PC-3 (cell line): Measurements from ENCODE around the gene TRMT2A. TPM values are rescaled to one million over a fixed set of nuclear protein-coding genes. Genes with fewer than 3 reads are reported as not detected.
A peak's percentile ranks its signal among the peaks of the same experiment; 100 is the strongest.

Experiments used
- ATAC-seq: fragments of 200-7000 bp; cut with Tn5 transposase; 2 replicates; pipeline ENCODE4 v1.9.1; 2020; ENCODE audit warnings: mild to moderate bottlenecking, moderate library complexity
- BruUV-seq: library from RNA; stranded (reverse); fragments of 400-500 nt; replicated peaks from 2 replicates; lab custom pipeline; 2021; lab: Mats Ljungman, UMichigan
- CTCF ChIA-PET: fragments of 300-600 bp; sonication (Branson Sonifier 250); formaldehyde crosslinking; loops from one replicate; lab custom pipeline; 2022; ENCODE audit warnings: antibody characterized with exemption; lab: Charles Lee
- POLR2A ChIA-PET: fragments of 300-600 bp; sonication (Branson Sonifier 250); formaldehyde crosslinking; loops from one replicate; lab custom pipeline; 2022; ENCODE audit warnings: antibody characterized with exemption; ENCODE audit not compliant: unreplicated experiment; lab: Charles Lee
- DNase-seq: peaks from one replicate; pipeline ENCODE4 v3.0.0-alpha.2; 2015
- H2AFZ ChIP-seq: fragments of 300-600 bp; sonication (generic); 2 replicates; pipeline ENCODE4 v1.6.0; 2016; ENCODE audit warnings: antibody characterized with exemption, low read length
- H3F3A ChIP-seq: fragments of 300-600 bp; sonication (generic); one replicate; pipeline ENCODE4 v1.6.0; 2017; ENCODE audit warnings: antibody characterized with exemption, low read length, control low read depth, mild to moderate bottlenecking; ENCODE audit not compliant: unreplicated experiment
- H3K27ac ChIP-seq: fragments of 300-600 bp; sonication (generic); 2 replicates; pipeline ENCODE4 v1.5.1; 2016; ENCODE audit warnings: mild to moderate bottlenecking, low read length
- H3K27me3 ChIP-seq: fragments of 300-600 bp; sonication (generic); 2 replicates; pipeline ENCODE4 v1.6.1; 2016; ENCODE audit warnings: low read length, mixed read lengths
- H3K36me3 ChIP-seq: fragments of 300-600 bp; sonication (generic); 2 replicates; pipeline ENCODE4 v1.6.1; 2016; ENCODE audit warnings: low read depth, mixed run types, low read length, mixed read lengths
- H3K4me1 ChIP-seq: fragments of 300-600 bp; sonication (generic); 2 replicates; pipeline ENCODE4 v1.5.1; 2016; ENCODE audit warnings: low read length; ENCODE audit not compliant: insufficient read depth
- H3K4me2 ChIP-seq: fragments of 300-600 bp; sonication (generic); 2 replicates; pipeline ENCODE4 v1.6.0; 2016; ENCODE audit warnings: low read length
- H3K4me3 ChIP-seq: fragments of 300-600 bp; sonication (generic); 2 replicates; pipeline ENCODE4 v1.5.1; 2016; ENCODE audit warnings: mild to moderate bottlenecking, low read length, mixed read lengths
- H3K79me2 ChIP-seq: fragments of 300-600 bp; sonication (generic); 2 replicates; pipeline ENCODE4 v1.6.1; 2017; ENCODE audit warnings: low read length, mixed read lengths
- H3K9ac ChIP-seq: fragments of 300-600 bp; sonication (generic); 2 replicates; pipeline ENCODE4 v1.6.0; 2016; ENCODE audit warnings: mild to moderate bottlenecking, low read length
- H3K9me2 ChIP-seq: fragments of 300-600 bp; sonication (generic); replicated peaks from 2 replicates; pipeline ENCODE4 v1.6.1; 2016; ENCODE audit warnings: mixed run types, low read length, mixed read lengths
- H3K9me3 ChIP-seq: fragments of 300-600 bp; sonication (generic); 2 replicates; pipeline ENCODE4 v1.6.1; 2016; ENCODE audit warnings: low read length, mixed read lengths
- H4K20me1 ChIP-seq: fragments of 300-600 bp; sonication (generic); 2 replicates; pipeline ENCODE4 v1.6.1; 2016; ENCODE audit warnings: low read length, mixed read lengths
- EZH2 ChIP-seq: fragments of 300-600 bp; sonication (generic); IDR thresholded peaks from one replicate; pipeline ENCODE4 v1.6.1; 2017; ENCODE audit warnings: antibody characterized with exemption, mild to moderate bottlenecking, low read length; ENCODE audit not compliant: unreplicated experiment
- EZH2phosphoT487 ChIP-seq: fragments of 300-600 bp; sonication (generic); IDR thresholded peaks from 2 replicates; pipeline ENCODE4 v1.6.1; 2018; ENCODE audit warnings: mild to moderate bottlenecking, antibody characterized with exemption, low read length, borderline replicate concordance
- intact Hi-C: fragments of 100-400 bp; cut with micrococcal nuclease; formaldehyde crosslinking; loops from 2 replicates; pipeline ENCODE4 v1.9.0; 2023
- total RNA-seq: library from RNA; depleted of rRNA; stranded (reverse); fragments of >200 nt; gene quantifications from 2 replicates; pipeline ENCODE4 v1.2.3, GENCODE V29; 2014
- TF ChIP-seq, protein P1 (sequence below): fragments of 300-600 bp; sonication (generic); conservative IDR thresholded peaks from 2 replicates; pipeline ENCODE4 v1.5.1; 2017; ENCODE audit warnings: antibody characterized with exemption, low read depth, mild to moderate bottlenecking, low read length

Gene TRMT2A
- total RNA-seq, 1 experiment from 2014 or later = 62.1 TPM

DNA sequence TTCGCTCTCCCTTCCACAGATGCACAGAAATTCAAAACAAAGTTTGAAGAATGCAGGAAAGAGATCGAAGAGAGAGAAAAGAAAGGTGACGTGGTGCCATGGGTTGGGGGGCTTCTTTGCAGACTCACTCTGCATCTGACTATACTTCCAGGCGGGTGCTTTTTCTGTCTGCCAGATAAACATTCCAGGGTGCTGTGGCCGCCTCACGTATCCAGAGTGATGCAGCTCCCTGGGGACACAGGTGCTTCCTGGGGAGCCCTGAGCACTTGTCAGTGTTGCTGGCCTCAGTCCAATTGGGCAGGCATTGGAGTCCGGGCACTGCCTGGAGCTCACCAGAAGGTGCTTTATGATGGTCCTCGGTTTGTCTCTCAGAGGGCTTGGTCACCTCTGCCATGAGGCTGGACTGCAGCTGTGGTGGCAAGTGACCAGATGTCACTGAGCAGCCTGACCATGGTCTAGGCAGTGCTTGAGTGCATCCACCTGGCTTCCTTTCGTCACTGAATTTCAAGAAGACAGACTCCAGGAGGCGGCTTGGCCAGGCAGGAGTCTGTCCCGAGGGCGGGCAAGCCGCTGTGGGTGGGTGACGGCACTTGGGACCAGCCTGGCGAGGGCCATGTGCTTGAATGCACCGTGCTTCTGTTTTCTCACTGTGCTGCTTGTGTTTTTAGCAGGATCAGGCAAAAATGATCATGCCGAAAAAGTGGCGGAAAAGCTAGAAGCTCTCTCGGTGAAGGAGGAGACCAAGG is 9.4 kb upstream of the TRMT2A start:
- DNase-seq (no peak), ATAC-seq (no peak)
- no peaks in the 10 kb centered on the region for H3F3A ChIP-seq
- H3K27me3 ChIP-seq = no peaks in the 10 kb centered on the region
- H3K4me3 ChIP-seq = no peak overlapping the region
- TF ChIP-seq EZH2 (no peak), EZH2phosphoT487 (no peak)
- TF ChIP-seq, protein P1, sequence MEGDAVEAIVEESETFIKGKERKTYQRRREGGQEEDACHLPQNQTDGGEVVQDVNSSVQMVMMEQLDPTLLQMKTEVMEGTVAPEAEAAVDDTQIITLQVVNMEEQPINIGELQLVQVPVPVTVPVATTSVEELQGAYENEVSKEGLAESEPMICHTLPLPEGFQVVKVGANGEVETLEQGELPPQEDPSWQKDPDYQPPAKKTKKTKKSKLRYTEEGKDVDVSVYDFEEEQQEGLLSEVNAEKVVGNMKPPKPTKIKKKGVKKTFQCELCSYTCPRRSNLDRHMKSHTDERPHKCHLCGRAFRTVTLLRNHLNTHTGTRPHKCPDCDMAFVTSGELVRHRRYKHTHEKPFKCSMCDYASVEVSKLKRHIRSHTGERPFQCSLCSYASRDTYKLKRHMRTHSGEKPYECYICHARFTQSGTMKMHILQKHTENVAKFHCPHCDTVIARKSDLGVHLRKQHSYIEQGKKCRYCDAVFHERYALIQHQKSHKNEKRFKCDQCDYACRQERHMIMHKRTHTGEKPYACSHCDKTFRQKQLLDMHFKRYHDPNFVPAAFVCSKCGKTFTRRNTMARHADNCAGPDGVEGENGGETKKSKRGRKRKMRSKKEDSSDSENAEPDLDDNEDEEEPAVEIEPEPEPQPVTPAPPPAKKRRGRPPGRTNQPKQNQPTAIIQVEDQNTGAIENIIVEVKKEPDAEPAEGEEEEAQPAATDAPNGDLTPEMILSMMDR = no peak
- no peaks in the 10 kb centered on the region for H3K9me3 ChIP-seq
- POLR2A ChIA-PET = no interaction called here
- intact Hi-C loops = no loop called here
- no peak overlapping the region for H3K4me2 ChIP-seq
- peaks cover 18% of the 10 kb centered on the region for H3K79me2 ChIP-seq
- BruUV-seq = TSS peak; percentile 19
- no peak overlapping the region for H3K27ac ChIP-seq
- no peak overlapping the region for H2AFZ ChIP-seq
- no peaks in the 10 kb centered on the region for H4K20me1 ChIP-seq
- peaks cover 4% of the 10 kb centered on the region; the same call in 1 of the 2 replicates for H3K36me3 ChIP-seq
- H3K9me2 ChIP-seq = no peaks in the 10 kb centered on the region
- CTCF ChIA-PET = no interaction called here
- no peak overlapping the region for H3K9ac ChIP-seq
- H3K4me1 ChIP-seq = no peaks in the 10 kb centered on the region

DNA sequence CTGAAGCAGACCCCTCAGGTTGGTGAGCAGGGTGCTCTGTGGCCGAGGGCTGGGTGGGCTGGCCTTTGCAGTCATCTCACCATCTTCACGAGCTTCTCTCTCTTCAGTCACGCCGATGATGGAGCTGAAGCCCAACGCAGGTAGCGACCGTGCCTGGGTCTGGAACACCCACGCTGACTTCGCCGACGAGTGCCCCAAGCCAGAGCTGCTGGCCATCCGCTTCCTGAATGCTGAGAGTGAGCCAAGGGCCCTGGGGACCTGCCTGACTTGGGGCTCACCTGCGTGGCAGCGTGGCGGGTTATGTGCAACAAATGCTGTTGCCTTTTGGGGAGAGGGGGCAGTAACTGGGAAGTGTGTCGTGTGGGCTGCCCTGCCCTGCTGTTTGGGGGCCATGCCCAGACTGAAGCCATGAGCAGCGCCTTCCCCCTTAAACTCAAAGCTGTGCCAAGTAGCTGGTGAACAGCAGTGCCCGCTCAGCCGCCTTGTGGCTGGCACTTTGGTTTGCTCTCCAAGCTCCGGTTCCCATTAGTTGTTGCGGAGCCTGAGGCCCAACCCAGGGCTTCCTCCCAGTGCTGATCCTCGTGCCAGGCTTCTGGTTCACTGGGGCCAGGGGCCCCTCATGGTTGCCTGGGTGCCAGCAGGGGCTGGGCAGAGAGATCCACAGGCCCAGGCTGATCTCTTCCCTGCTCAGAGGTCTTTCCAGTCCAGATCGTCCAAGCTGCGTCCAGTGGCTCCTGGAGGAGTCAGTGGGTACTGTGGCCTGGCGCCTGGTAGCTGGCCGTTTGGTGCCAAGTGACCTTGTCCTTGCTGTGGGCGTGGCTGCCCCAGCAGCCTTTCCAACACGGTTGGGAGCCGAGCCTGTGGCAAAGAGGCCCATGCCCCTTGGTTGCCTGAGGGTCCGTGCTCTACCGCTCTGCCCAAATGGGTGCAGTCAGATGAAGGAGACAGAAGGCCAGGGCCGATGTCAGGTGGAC is 8.5 kb upstream of the TRMT2A start:
- TF ChIP-seq, protein P1 = no peak
- TF ChIP-seq EZH2phosphoT487 (no peak), EZH2 (no peak)
- Histone ChIP-seq H3K4me3 (no peak overlapping the region), H3K27ac (no peak overlapping the region), H3K4me2 (no peak overlapping the region), H3K36me3 (peaks cover 5% of the 10 kb centered on the region; the same call in 1 of the 2 replicates), H3K9ac (no peak overlapping the region), H3K4me1 (no peaks in the 10 kb centered on the region), H3K79me2 (peaks cover 28% of the 10 kb centered on the region), H3F3A (no peaks in the 10 kb centered on the region), H2AFZ (no peak overlapping the region), H3K27me3 (no peaks in the 10 kb centered on the region), H4K20me1 (no peaks in the 10 kb centered on the region), H3K9me2 (no peaks in the 10 kb centered on the region), H3K9me3 (no peaks in the 10 kb centered on the region)
- ATAC-seq (no peak), DNase-seq (no peak)
- CTCF ChIA-PET = no interaction called here
- intact Hi-C loops = no loop called here
- BruUV-seq = no TSS peak
- POLR2A ChIA-PET = no interaction called here
